ENCODE results near the gene NHP2.

DNA sequence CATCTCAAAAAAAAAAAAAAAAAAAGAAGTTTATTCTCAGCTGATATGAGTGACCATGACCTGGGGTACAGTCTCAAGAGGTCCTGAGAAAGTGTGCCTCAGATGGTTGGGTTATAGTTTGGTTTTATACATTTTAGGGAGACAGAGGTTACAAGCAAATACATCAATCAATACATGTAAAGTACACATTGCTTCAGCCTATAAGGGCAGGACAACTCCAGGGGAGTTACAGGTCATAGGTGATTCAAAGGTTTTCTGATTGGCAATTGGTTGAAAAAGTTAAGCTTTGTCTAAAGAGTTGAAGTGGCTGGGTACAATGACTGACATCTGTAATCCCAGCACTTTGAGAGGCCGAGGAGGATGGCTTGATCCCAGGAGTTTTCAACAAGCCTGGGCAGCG, 35.7 kb upstream of the NHP2 start:
- TF ChIP-seq, protein P1, sequence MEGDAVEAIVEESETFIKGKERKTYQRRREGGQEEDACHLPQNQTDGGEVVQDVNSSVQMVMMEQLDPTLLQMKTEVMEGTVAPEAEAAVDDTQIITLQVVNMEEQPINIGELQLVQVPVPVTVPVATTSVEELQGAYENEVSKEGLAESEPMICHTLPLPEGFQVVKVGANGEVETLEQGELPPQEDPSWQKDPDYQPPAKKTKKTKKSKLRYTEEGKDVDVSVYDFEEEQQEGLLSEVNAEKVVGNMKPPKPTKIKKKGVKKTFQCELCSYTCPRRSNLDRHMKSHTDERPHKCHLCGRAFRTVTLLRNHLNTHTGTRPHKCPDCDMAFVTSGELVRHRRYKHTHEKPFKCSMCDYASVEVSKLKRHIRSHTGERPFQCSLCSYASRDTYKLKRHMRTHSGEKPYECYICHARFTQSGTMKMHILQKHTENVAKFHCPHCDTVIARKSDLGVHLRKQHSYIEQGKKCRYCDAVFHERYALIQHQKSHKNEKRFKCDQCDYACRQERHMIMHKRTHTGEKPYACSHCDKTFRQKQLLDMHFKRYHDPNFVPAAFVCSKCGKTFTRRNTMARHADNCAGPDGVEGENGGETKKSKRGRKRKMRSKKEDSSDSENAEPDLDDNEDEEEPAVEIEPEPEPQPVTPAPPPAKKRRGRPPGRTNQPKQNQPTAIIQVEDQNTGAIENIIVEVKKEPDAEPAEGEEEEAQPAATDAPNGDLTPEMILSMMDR (IDR thresholded peaks at IDR 0.05): no peak
- TF ChIP-seq POLR2A (IDR thresholded peaks at IDR 0.05): no peak

All from esophagus squamous epithelium (tissue), 4 donors.